Progenitor cell of endocrine pancreas (in vitro differentiated cells): ENCODE data around the gene C2orf92. TPM values are rescaled to one million over a fixed set of nuclear protein-coding genes. Genes with fewer than 3 reads are reported as not detected.

Experiments used
- DNase-seq: peaks from one replicate; pipeline ENCODE4 v3.0.0; 2021; ENCODE audit warnings: low spot score; ENCODE audit not compliant: unreplicated experiment
- H3K27ac Mint-ChIP-seq: 2 replicates; pipeline ENCODE4 v1.8.0; 2021; ENCODE audit warnings: mild to moderate bottlenecking, moderate library complexity, mixed read lengths
- H3K27me3 Mint-ChIP-seq: 2 replicates; pipeline ENCODE4 v1.8.0; 2021; ENCODE audit warnings: mixed read lengths
- H3K36me3 Mint-ChIP-seq: 2 replicates; pipeline ENCODE4 v1.8.0; 2022; ENCODE audit warnings: mixed read lengths; ENCODE audit not compliant: insufficient read depth
- H3K4me1 Mint-ChIP-seq: 2 replicates; pipeline ENCODE4 v1.8.0; 2021; ENCODE audit warnings: low read depth, mixed read lengths
- H3K4me3 Mint-ChIP-seq: 2 replicates; pipeline ENCODE4 v1.8.0; 2021; ENCODE audit warnings: low read depth, mild to moderate bottlenecking, moderate library complexity, mixed read lengths
- H3K9me3 Mint-ChIP-seq: 2 replicates; pipeline ENCODE4 v1.8.0; 2021; ENCODE audit warnings: low read depth, mixed read lengths
- CTCF ChIP-seq: fragments of 200-600 bp; sonication (generic); IDR thresholded peaks from one replicate; pipeline ENCODE4 v1.5.0; 2021; ENCODE audit warnings: antibody characterized with exemption, mild to moderate bottlenecking; ENCODE audit not compliant: unreplicated experiment
- total RNA-seq: library from RNA; stranded (reverse); gene quantifications from 2 replicates; pipeline ENCODE4 v1.2.1, GENCODE V29; 2021

Gene C2orf92
- total RNA-seq, 1 donor from 2014 or later = 15.9 TPM

DNA sequence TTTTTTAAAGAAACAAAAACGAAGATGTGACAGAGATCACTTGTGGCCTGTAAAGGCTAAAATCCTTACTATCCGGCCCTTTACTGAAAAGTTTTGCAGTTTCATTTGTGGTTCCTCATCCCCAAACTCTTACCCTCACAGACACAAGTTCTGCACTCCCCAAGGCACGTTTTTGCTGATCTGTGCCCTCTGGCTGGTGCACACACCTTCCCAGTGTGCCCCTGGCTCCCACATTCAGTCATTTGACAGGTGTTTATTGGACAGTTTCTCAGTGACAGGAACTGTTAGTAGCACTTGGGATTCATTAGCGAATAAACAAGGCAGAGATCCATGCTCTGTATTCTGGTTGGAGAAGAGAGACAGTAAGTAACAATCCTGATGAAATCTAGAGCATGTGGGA is 66.7 kb downstream of the C2orf92 start:
- H3K4me3 Mint-ChIP-seq = no peak overlapping the region
- peaks cover 3% of the 10 kb centered on the region for H3K36me3 Mint-ChIP-seq
- TF ChIP-seq CTCF = no peak
- no peak overlapping the region for H3K27ac Mint-ChIP-seq
- no peaks in the 10 kb centered on the region for H3K27me3 Mint-ChIP-seq
- no peak for DNase-seq
- H3K9me3 Mint-ChIP-seq = peaks cover 3% of the 10 kb centered on the region
- peaks cover 4% of the 10 kb centered on the region for H3K4me1 Mint-ChIP-seq

GRCh38 chr2:97736608-97737330 is 67.3 kb downstream of the C2orf92 start:
- no peak overlapping the region for H3K27ac Mint-ChIP-seq
- peaks cover 3% of the 10 kb centered on the region for H3K36me3 Mint-ChIP-seq
- peaks cover 6% of the 10 kb centered on the region for H3K4me1 Mint-ChIP-seq
- no peak for DNase-seq
- H3K4me3 Mint-ChIP-seq = no peak overlapping the region
- no peaks in the 10 kb centered on the region for H3K27me3 Mint-ChIP-seq
- TF ChIP-seq CTCF = no peak
- peaks cover 6% of the 10 kb centered on the region for H3K9me3 Mint-ChIP-seq

GRCh38 chr2:97737421-97738178 is 68.1 kb downstream of the C2orf92 start:
- H3K27ac Mint-ChIP-seq = no peak overlapping the region
- TF ChIP-seq CTCF = no peak
- H3K4me1 Mint-ChIP-seq = peaks cover 7% of the 10 kb centered on the region

DNA sequence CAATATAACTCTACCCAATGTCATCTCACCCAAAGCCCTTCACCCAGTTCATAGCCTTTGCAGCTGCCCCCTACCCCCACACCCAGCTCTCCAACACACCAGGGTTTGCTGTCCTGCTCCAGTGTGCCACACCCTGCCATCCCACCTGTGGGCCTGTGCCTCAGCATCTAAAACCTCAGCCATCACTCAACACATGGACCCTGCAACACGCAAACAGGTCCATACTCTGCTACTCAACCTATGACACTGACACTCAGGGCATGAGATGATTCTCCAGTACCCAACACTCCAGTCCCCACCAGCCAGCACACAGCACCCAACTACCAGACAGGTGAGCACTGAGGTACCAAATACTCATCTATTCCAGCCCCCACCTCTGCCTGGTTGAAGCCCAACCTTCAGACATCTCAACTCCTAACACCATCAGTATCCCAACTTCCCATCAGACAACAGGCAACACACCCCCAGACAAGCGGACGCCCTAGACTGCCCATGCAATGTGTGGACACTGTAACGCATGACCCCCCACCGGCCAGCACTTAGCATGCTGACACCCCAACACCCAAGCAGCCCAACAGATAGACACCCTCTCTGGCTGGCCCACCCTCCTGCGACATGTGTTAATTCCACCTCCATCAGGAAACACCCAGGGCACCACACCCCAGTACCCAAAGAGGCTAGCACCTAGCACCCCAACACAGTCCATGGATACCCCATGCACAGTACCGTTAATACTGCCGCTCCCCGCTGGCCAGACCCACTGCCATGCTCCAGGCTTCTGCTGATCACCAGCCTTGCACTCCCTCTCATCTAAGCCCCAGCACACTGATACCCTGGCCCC is 68.9 kb downstream of the C2orf92 start:
- no peak overlapping the region for H3K4me3 Mint-ChIP-seq
- peaks cover 4% of the 10 kb centered on the region for H3K36me3 Mint-ChIP-seq
- peaks cover 7% of the 10 kb centered on the region for H3K4me1 Mint-ChIP-seq
- no peak for DNase-seq
- no peaks in the 10 kb centered on the region for H3K27me3 Mint-ChIP-seq
- peak overlapping the region; percentile 56 for H3K27ac Mint-ChIP-seq
- H3K9me3 Mint-ChIP-seq = peaks cover 7% of the 10 kb centered on the region
- TF ChIP-seq CTCF = no peak

More at GRCh38 chr2:97737421-97738178, 68.1 kb downstream of the C2orf92 start:
- Mint-ChIP-seq H3K9me3 (peaks cover 7% of the 10 kb centered on the region), H3K36me3 (peaks cover 4% of the 10 kb centered on the region), H3K27me3 (no peaks in the 10 kb centered on the region), H3K4me3 (no peak overlapping the region)
- DNase-seq = no peak
